ENCODE results near the gene MACROD2.

Gene MACROD2

DNA sequence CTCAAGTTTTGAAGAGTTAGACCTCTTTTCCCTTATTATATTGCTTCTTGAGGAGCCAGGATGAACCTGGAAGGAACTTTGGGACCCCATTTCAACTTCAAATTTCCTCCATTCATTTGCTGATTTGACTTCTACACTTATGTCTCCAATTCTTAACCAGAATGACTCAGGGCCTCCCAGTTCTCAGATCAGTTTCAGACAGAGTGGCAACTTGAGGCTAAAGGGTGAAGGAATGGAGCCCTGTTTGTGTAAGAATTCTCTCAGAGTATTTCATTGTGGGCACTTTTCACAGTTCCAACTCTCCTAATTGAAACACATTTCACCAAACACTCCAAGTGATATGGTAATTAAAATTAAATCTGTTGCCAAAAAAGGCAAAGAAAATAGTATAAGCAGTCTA, 451.1 kb downstream of the MACROD2 start:
- Histone ChIP-seq H2AFZ (ENCODE audit: low read depth, low read length, severe bottlenecking) (no peak overlapping the region), H3K9ac (ENCODE audit: low read length) (no peak overlapping the region), H3K79me2 (ENCODE audit: insufficient read depth, low read length) (no peaks in the 10 kb centered on the region), H3K9me3 (ENCODE audit: insufficient read depth, low read length) (no peaks in the 10 kb centered on the region), H3K36me3 (ENCODE audit: low read length) (no peaks in the 10 kb centered on the region), H4K20me1 (ENCODE audit: low read depth, low read length) (no peaks in the 10 kb centered on the region), H3K4me2 (ENCODE audit: low read depth, low read length, poor library complexity, severe bottlenecking) (no peak overlapping the region), H3K9me2 (replicated peaks; ENCODE audit: insufficient read depth, low read length) (no peaks in the 10 kb centered on the region), H3K27ac (ENCODE audit: low read depth, low read length) (no peak overlapping the region), H3F3A (ENCODE audit: insufficient read depth) (no peaks in the 10 kb centered on the region), H3K27me3 (ENCODE audit: low read length) (no peaks in the 10 kb centered on the region), H3K4me3 (ENCODE audit: insufficient read depth, low read length, poor library complexity, severe bottlenecking) (no peak overlapping the region)
- TF ChIP-seq EZH2phosphoT487 (conservative IDR thresholded peaks at IDR 0.05; ENCODE audit: low read length): no peak
- TF ChIP-seq, protein P1, sequence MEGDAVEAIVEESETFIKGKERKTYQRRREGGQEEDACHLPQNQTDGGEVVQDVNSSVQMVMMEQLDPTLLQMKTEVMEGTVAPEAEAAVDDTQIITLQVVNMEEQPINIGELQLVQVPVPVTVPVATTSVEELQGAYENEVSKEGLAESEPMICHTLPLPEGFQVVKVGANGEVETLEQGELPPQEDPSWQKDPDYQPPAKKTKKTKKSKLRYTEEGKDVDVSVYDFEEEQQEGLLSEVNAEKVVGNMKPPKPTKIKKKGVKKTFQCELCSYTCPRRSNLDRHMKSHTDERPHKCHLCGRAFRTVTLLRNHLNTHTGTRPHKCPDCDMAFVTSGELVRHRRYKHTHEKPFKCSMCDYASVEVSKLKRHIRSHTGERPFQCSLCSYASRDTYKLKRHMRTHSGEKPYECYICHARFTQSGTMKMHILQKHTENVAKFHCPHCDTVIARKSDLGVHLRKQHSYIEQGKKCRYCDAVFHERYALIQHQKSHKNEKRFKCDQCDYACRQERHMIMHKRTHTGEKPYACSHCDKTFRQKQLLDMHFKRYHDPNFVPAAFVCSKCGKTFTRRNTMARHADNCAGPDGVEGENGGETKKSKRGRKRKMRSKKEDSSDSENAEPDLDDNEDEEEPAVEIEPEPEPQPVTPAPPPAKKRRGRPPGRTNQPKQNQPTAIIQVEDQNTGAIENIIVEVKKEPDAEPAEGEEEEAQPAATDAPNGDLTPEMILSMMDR (IDR thresholded peaks at IDR 0.05; ENCODE audit: insufficient read depth, low read length, poor library complexity, severe bottlenecking): no peak

DNA sequence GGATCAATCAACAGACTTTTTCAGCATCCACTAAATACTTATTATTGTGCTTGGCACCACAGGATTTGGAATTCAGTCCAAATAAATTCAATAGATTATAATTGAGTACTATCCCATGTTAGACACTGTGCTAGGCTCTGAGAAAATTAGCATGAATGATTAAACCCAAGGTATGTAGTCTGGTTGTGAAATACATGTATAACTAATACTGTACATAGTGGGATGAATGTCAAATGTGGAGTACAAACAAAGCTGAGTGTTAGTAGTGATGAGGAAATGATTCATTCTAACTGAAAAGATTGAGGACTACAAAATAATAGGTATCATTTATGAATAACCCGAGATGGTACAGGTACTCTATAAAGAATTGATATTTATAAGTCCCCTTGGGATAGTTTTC, 454.0 kb downstream of the MACROD2 start:
- Histone ChIP-seq H3K4me3 (ENCODE audit: insufficient read depth, low read length, poor library complexity, severe bottlenecking) (no peak overlapping the region), H3K27me3 (ENCODE audit: low read length) (no peaks in the 10 kb centered on the region), H3K9me3 (ENCODE audit: insufficient read depth, low read length) (no peaks in the 10 kb centered on the region), H3K36me3 (ENCODE audit: low read length) (no peaks in the 10 kb centered on the region), H4K20me1 (ENCODE audit: low read depth, low read length) (no peaks in the 10 kb centered on the region), H2AFZ (ENCODE audit: low read depth, low read length, severe bottlenecking) (no peak overlapping the region), H3K79me2 (ENCODE audit: insufficient read depth, low read length) (no peaks in the 10 kb centered on the region), H3K9me2 (replicated peaks; ENCODE audit: insufficient read depth, low read length) (no peaks in the 10 kb centered on the region), H3F3A (ENCODE audit: insufficient read depth) (no peaks in the 10 kb centered on the region), H3K9ac (ENCODE audit: low read length) (no peak overlapping the region), H3K27ac (ENCODE audit: low read depth, low read length) (no peak overlapping the region), H3K4me2 (ENCODE audit: low read depth, low read length, poor library complexity, severe bottlenecking) (no peak overlapping the region)
- TF ChIP-seq, protein P1 (IDR thresholded peaks at IDR 0.05; ENCODE audit: insufficient read depth, low read length, poor library complexity, severe bottlenecking): no peak
- TF ChIP-seq EZH2phosphoT487 (conservative IDR thresholded peaks at IDR 0.05; ENCODE audit: low read length): no peak

DNA sequence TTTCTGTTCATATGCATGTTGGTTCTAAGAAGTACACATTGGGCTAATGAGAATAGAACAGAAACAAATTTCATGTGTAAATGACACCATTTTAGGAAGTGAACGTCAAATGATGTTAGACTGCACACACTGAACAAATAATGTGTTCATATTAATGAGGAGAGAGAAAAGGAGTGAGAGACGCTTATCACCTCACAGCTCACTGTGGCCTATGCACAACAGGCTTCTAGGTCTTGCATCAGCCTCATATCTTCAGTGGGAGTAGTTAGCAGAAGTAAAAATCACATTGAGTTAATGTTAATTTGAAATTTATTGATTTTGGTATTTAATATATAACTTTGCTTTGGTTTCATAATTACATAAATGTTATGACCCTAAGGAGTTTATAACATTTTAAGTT, 454.9 kb downstream of the MACROD2 start:
- no peak overlapping the region for H3K9ac ChIP-seq (ENCODE audit: low read length)
- H3K9me2 ChIP-seq (replicated peaks; ENCODE audit: insufficient read depth, low read length): no peaks in the 10 kb centered on the region
- H3F3A ChIP-seq (ENCODE audit: insufficient read depth): no peaks in the 10 kb centered on the region
- no peak overlapping the region for H3K27ac ChIP-seq (ENCODE audit: low read depth, low read length)
- H3K27me3 ChIP-seq (ENCODE audit: low read length): no peaks in the 10 kb centered on the region
- no peaks in the 10 kb centered on the region for H3K9me3 ChIP-seq (ENCODE audit: insufficient read depth, low read length)
- H3K4me3 ChIP-seq (ENCODE audit: insufficient read depth, low read length, poor library complexity, severe bottlenecking): no peak overlapping the region
- H4K20me1 ChIP-seq (ENCODE audit: low read depth, low read length): no peaks in the 10 kb centered on the region
- no peak for TF ChIP-seq EZH2phosphoT487 (conservative IDR thresholded peaks at IDR 0.05; ENCODE audit: low read length)
- TF ChIP-seq, protein P1 (IDR thresholded peaks at IDR 0.05; ENCODE audit: insufficient read depth, low read length, poor library complexity, severe bottlenecking): no peak
- H3K4me2 ChIP-seq (ENCODE audit: low read depth, low read length, poor library complexity, severe bottlenecking): no peak overlapping the region
- no peaks in the 10 kb centered on the region for H3K79me2 ChIP-seq (ENCODE audit: insufficient read depth, low read length)
- H3K36me3 ChIP-seq (ENCODE audit: low read length): no peaks in the 10 kb centered on the region
- H2AFZ ChIP-seq (ENCODE audit: low read depth, low read length, severe bottlenecking): no peak overlapping the region
